GM12892 (cell line): ENCODE data around the gene SAE1.

Experiments
- POLR2A ChIP-seq: IDR thresholded peaks from 2 replicates; pipeline ENCODE4 v1.6.1; 2011; ENCODE audit warnings: low read depth, low read length, control low read depth
- TAF1 ChIP-seq: IDR thresholded peaks from 2 replicates; pipeline ENCODE4 v1.6.1; 2011; ENCODE audit warnings: low read depth, mild to moderate bottlenecking, control low read depth, low read length, borderline replicate concordance

DNA sequence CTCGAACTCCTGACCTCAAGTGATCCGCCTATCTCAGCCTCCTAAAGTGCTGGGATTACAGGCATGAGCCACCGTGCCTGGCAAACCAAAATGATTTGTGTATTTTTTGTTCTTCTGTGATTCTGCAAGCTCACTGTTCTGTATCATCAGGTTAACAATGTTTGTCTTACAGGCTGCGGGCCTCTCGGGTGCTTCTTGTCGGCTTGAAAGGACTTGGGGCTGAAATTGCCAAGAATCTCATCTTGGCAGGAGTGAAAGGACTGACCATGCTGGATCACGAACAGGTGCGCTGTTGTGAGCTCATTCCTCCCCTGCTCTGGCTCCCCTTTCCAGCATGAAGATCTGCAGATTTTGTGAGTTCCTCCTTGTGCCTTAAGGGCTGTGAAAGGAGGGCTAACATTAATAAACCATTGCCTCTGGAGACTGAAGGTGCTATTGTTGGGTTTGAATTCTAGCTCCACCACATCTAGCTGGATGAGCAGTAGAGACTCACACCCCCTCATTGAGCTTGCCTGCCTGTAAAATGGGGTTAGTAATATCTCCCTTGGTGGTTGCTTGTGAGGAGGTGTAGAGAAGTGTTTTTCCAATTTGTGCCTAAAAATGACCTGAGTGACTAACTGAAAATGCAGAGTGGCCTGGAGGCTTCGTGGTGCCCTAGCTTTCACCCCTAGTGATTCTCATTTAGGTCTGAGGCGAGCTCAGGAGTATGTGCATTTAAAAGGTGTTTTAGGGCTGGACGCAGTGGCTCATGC, 12.9 kb downstream of the SAE1 start:
- TF ChIP-seq POLR2A (no peak), TAF1 (no peak)
